T follicular helper cell (primary cell): ENCODE data around the gene TEX28.
"Not testable (repeated sequence)": the region's sequence is repeated elsewhere in the genome, so short reads cannot be mapped to it uniquely, and the experiment has no call there.

Experiments
- DNase-seq: peaks from one replicate; pipeline ENCODE4 v3.0.0-alpha.2; 2020; ENCODE audit warnings: low read depth

TEX28 gene

DNA sequence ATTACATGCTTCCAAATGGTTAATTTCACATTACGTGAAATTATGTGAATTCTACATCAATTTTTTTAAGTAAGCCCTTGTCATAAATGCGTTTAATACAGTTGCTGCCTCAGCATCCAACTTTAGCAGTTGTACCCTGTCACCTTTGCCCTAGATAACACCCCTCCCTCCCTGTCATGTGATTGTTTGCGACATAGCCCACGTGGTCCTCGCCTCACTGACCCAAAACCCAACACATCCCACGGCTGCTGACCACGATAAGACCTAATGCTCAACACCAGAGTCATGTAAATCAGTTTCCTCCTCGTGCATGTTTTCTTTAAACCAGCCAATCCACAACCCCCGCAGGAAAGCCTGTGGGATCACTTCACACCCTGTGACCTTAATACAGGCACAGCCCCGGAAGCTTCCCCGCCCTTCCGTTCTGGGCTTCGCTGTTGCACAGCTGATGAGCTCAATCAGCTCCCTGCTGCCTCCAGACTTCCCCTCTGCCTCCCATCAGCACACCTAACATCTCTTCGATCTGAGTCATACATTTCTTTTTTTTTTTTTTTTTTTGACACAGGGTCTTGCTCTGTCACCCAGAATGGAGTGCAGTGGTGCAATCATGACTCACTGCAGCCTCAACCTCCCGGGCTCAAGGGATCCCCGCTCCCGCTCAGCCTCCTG lies 47.4 kb downstream of the TEX28 start:
- DNase-seq, result not testable (repeated sequence)

DNA sequence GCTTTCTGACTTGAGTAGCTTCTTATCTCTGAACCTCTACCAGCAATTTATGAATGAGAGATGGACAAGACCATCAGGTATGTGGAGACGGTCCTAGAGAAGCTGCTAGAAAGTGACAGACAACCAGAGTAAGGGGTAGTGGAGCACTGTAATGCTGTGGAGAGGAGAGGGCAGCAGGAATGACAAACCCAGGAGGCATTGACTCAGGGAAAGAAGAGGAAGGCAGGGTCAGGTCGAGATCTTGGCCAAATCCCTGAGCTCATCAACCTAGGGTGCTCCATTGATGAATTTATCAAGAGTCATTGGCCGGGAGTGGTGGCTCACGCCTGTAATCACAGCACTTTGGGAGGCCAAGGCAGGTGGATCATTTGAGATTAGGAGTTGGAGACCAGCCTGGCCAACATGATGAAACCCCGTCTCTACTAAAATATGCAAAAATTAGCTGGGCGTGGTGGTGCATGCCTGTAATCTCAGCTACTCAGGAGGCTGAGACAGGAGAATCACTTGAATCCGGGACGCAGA lies 54.9 kb downstream of the TEX28 start:
- not testable (repeated sequence) for DNase-seq

GRCh38 chrX:154238939-154239559 lies 55.9 kb downstream of the TEX28 start:
- DNase-seq, result not testable (repeated sequence)

DNA sequence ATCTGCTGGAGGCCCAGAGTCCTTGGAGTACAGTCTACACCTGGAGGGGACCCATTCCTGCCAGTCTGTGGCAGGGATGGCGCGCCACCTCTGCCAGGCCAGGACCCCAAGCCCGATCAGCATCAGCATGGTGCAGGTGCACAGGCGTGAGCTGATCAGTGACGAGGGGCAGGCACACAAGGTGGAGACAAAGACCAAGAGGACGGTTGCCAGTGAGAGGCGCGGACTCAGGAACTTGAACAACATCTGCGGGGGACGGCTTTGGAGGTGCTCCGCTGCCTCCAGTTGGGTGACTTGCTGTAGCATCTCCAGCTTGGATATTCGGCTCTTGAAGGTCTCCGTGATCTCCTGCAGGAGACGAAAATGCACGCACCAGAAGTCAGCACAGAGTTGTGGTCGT lies 61.3 kb downstream of the TEX28 start:
- DNase-seq, result not testable (repeated sequence)

- DNase-seq, result not testable (repeated sequence)
Observed at GRCh38 chrX:154231443-154231842, 63.5 kb downstream of the TEX28 start.

DNA sequence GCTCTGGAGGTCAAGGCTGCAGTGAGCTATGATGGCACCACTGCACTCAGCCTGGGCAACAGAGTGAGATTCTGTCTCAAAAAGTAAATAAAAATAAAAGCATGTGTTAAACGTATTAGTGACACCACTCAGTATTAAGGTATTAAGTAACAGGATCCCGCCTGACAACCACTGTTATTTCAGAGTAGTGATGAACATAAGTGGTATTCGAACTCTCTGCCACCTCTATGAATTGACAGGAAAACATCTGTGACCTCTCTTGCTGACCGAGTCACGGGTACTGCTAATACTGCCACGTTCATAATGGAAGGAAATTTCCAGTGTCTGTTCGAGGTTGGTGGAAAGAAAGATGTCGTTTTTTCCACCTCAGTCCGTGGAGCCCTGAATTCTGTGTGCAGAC lies 68.2 kb downstream of the TEX28 start:
- DNase-seq, result not testable (repeated sequence)

- DNase-seq, result not testable (repeated sequence)
Observed at GRCh38 chrX:154225292-154225691, 69.6 kb downstream of the TEX28 start.
